ENCODE results near the gene B3GALT6.

DNA sequence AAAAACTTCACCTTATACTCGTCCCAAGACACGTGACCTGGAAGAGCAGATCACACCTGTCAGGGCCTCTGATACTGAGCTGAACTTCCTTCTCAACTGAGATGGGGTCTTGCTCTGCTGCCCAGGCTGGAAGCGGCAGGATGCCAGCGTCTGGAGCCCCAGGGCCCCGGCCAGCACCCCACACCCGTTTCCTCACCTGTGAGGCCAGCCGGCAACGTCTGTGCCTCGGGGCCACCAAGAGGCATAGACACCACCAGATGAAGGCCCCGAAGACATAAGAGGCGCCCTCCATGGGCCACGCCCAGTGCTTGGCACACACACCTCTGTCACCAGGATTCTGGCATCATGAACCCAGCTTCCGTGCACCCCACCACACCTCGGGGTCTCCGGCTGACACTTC lies 8.7 kb upstream of the B3GALT6 start:
- TF ChIP-seq EZH2 (IDR thresholded peaks at IDR 0.05; ENCODE audit: insufficient read depth, poor library complexity, severe bottlenecking): no peak
- no peak for TF ChIP-seq EZH2phosphoT487 (IDR thresholded peaks at IDR 0.05; ENCODE audit: insufficient read depth, low read depth)
